ENCODE data around the gene CHKA. TPM values are rescaled to one million over a fixed set of nuclear protein-coding genes. Genes with fewer than 3 reads are reported as not detected.

Gene CHKA
- total and polyA plus RNA-seq, 2 of the 4 experiments (the other 2 are of a cell fraction), result 4.5 to 8.4 TPM

GRCh38 chr11:68024508-68024907 lies 96.7 kb downstream of the CHKA start:
- Histone ChIP-seq H3K27ac (ENCODE audit: insufficient read depth, low read length) (no peak overlapping the region), H3K4me2 (ENCODE audit: low read depth, low read length) (no peak overlapping the region), H3K9ac (ENCODE audit: low read depth, low read length) (no peak overlapping the region), H3K27me3 (ENCODE audit: control insufficient read depth, insufficient read depth, low read length) (no peaks in the 10 kb centered on the region), H3K23ac (ENCODE audit: low read depth, low read length) (no peak overlapping the region), H2BK5ac (ENCODE audit: low read depth, low read length, poor library complexity, severe bottlenecking) (no peak overlapping the region), H3K36me3 (ENCODE audit: control insufficient read depth, insufficient read depth, low read length) (peaks cover 26% of the 10 kb centered on the region), H3K14ac (replicated peaks; ENCODE audit: low read depth, low read length) (no peak overlapping the region), H3K4me3 (ENCODE audit: insufficient read depth, low read depth, low read length) (no peak overlapping the region), H2AFZ (replicated peaks; ENCODE audit: low read length, poor library complexity) (no peak overlapping the region), H4K20me1 (ENCODE audit: insufficient read depth, low read length) (no peaks in the 10 kb centered on the region), H2BK20ac (ENCODE audit: low read depth, low read length) (no peak overlapping the region), H2BK120ac (ENCODE audit: low read depth, low read length) (no peak overlapping the region), H2AK9ac (replicated peaks; ENCODE audit: low read depth, low read length, poor library complexity) (no peak overlapping the region), H3K4me1 (ENCODE audit: control insufficient read depth, insufficient read depth, low read length) (peaks cover 25% of the 10 kb centered on the region), H4K5ac (ENCODE audit: low read depth, low read length) (no peak overlapping the region), H3K9me3 (ENCODE audit: control insufficient read depth, insufficient read depth, low read length) (no peaks in the 10 kb centered on the region), H4K91ac (ENCODE audit: insufficient read depth, low read depth, low read length) (no peak overlapping the region), H2BK15ac (ENCODE audit: low read depth, low read length) (no peak overlapping the region), H3K56ac (ENCODE audit: extremely low read depth, insufficient read depth, low read length) (no peak overlapping the region), H3K9me1 (ENCODE audit: insufficient read depth, low read length) (peaks cover 7% of the 10 kb centered on the region), H3K79me1 (ENCODE audit: low read depth in 1 of 2, low read length in 2 of 2) (peaks cover 14 to 28% of the 10 kb centered on the region in 2 experiments; a peak in 2 of 4 replicates), H4K8ac (ENCODE audit: low read depth in 2 of 2, low read length in 2 of 2) (no peak overlapping the region), H2AK5ac (ENCODE audit: low read depth, low read length) (no peak overlapping the region), H3K4ac (ENCODE audit: low read depth, low read length) (no peak overlapping the region), H3K18ac (ENCODE audit: low read depth, low read length) (no peak overlapping the region)
- DNase-seq, result no peak
- in situ Hi-C loops (cut with MboI; ENCODE audit: low sequenced_read_pairs) (no loop called here), intact Hi-C loops (cut with micrococcal nuclease) (no loop called here), dilution Hi-C loops (cut with HindIII; ENCODE audit: low sequenced_read_pairs, unreplicated experiment) (no loop called here)
- ChIA-PET CTCF (no interaction called here), POLR2A (ENCODE audit: unreplicated experiment) (no interaction called here)
- no peak for ATAC-seq (ENCODE audit: low read depth)
- no peak for TF ChIP-seq CEBPB (IDR thresholded peaks at IDR 0.05; ENCODE audit: low read depth, low read length)
- no peak for TF ChIP-seq MXI1 (IDR thresholded peaks at IDR 0.05; ENCODE audit: borderline replicate concordance, low read depth, low read length)
- TF ChIP-seq SMC3 (IDR thresholded peaks at IDR 0.05; ENCODE audit: low read depth, low read length), result no peak
- BruUV-seq (replicated peaks), result no TSS peak
- no CpG with 5 or more reads among the region's 5 CpGs for WGBS, 2 experiments (ENCODE audit: extremely low coverage in 2 of 2, insufficient read length in 1 of 2)

Data from IMR-90 (cell line).